Trophoblast cell (in vitro differentiated cells and primary cell): ENCODE measurements around the gene NEAT1.

Source experiments
- DNase-seq, 2 donors: peaks; one replicate each; pipeline ENCODE4 v3.0.0-alpha.2; 2016
- H2AFZ ChIP-seq: 2 replicates; pipeline ENCODE4 v1.6.1; 2013; ENCODE audit warnings: low read length, moderate library complexity, mild to moderate bottlenecking; ENCODE audit not compliant: insufficient read depth, poor library complexity
- H2AK5ac ChIP-seq: 2 replicates; pipeline ENCODE4 v1.6.1; 2013; ENCODE audit warnings: mild to moderate bottlenecking, low read length
- H2BK120ac ChIP-seq: 2 replicates; pipeline ENCODE4 v1.6.1; 2013; ENCODE audit warnings: low read length, mild to moderate bottlenecking, moderate library complexity; ENCODE audit not compliant: insufficient read depth, poor library complexity
- H2BK12ac ChIP-seq: 2 replicates; pipeline ENCODE4 v1.6.1; 2013; ENCODE audit warnings: mild to moderate bottlenecking, low read length, moderate library complexity
- H2BK5ac ChIP-seq: 2 replicates; pipeline ENCODE4 v1.6.1; 2013; ENCODE audit warnings: low read length, low read depth, moderate library complexity, mild to moderate bottlenecking; ENCODE audit not compliant: poor library complexity
- H3K14ac ChIP-seq: 2 replicates; pipeline ENCODE4 v1.6.1; 2013; ENCODE audit warnings: mild to moderate bottlenecking, low read length
- H3K18ac ChIP-seq: 2 replicates; pipeline ENCODE4 v1.6.1; 2013; ENCODE audit warnings: mild to moderate bottlenecking, low read length
- H3K23ac ChIP-seq: 2 replicates; pipeline ENCODE4 v1.6.1; 2013; ENCODE audit warnings: low read length
- H3K27ac ChIP-seq: 2 replicates; pipeline ENCODE4 v1.5.1; 2013; ENCODE audit warnings: low read depth, mild to moderate bottlenecking, inconsistent platforms, low read length, moderate library complexity
- H3K27me3 ChIP-seq: 2 replicates; pipeline ENCODE4 v1.6.1; 2013; ENCODE audit warnings: inconsistent platforms, mild to moderate bottlenecking, low read length, moderate library complexity; ENCODE audit not compliant: insufficient read depth
- H3K36me3 ChIP-seq, 2 experiments: 1 replicate in 1 of 2; 2 replicates in 1 of 2; pipeline ENCODE4 v1.6.1; 2013; ENCODE audit warnings: low read length in 2 of 2, mild to moderate bottlenecking in 2 of 2, moderate library complexity in 1 of 2; ENCODE audit not compliant: insufficient read depth in 2 of 2, control insufficient read depth in 1 of 2
- H3K4ac ChIP-seq: 2 replicates; pipeline ENCODE4 v1.6.1; 2013; ENCODE audit warnings: low read depth, mild to moderate bottlenecking, low read length, moderate library complexity
- H3K4me1 ChIP-seq, 2 experiments: 1 replicate in 1 of 2; 2 replicates in 1 of 2; pipeline ENCODE4 v1.6.1; 2013; ENCODE audit warnings: low read length in 2 of 2, mild to moderate bottlenecking in 2 of 2, moderate library complexity in 1 of 2; ENCODE audit not compliant: insufficient read depth in 2 of 2, control insufficient read depth in 1 of 2
- H3K4me2 ChIP-seq: 2 replicates; pipeline ENCODE4 v1.6.1; 2013; ENCODE audit warnings: inconsistent platforms, mild to moderate bottlenecking, low read length, moderate library complexity
- H3K4me3 ChIP-seq: 2 replicates; pipeline ENCODE4 v1.5.1; 2013; ENCODE audit warnings: mild to moderate bottlenecking, low read depth, low read length, inconsistent platforms
- H3K79me1 ChIP-seq: one replicate; pipeline ENCODE4 v1.6.1; 2013; ENCODE audit warnings: low read length
- H3K79me2 ChIP-seq: 2 replicates; pipeline ENCODE4 v1.6.1; 2013; ENCODE audit warnings: low read length, mild to moderate bottlenecking; ENCODE audit not compliant: control insufficient read depth, insufficient read depth, poor library complexity
- H3K9ac ChIP-seq: 2 replicates; pipeline ENCODE4 v1.6.1; 2013; ENCODE audit warnings: mild to moderate bottlenecking, low read length
- H3K9me3 ChIP-seq: 2 replicates; pipeline ENCODE4 v1.6.1; 2013; ENCODE audit warnings: low read depth, mild to moderate bottlenecking, control low read depth, inconsistent platforms, low read length; ENCODE audit not compliant: insufficient read depth
- H4K12ac ChIP-seq: 2 replicates; pipeline ENCODE4 v1.6.1; 2013; ENCODE audit warnings: low read depth, mild to moderate bottlenecking, low read length, moderate library complexity
- H4K8ac ChIP-seq: 2 replicates; pipeline ENCODE4 v1.6.1; 2013; ENCODE audit warnings: low read depth, mild to moderate bottlenecking, low read length, moderate library complexity
- H4K91ac ChIP-seq: one replicate; pipeline ENCODE4 v1.6.1; 2013; ENCODE audit warnings: low read depth, mild to moderate bottlenecking, low read length, moderate library complexity
- WGBS: extraction: QIAGEN DNeasy Blood & Tissue Kit; methylation state at CpG from one replicate; pipeline ENCODE4 v1.1.7; 2013; ENCODE audit warnings: missing lambda C conversion rate; ENCODE audit not compliant: insufficient read length, insufficient coverage; ENCODE audit errors: extremely low coverage; 5-methylcytosine and 5-hydroxymethylcytosine counted together

The NEAT1 gene

GRCh38 chr11:65431451-65432099 lies 9.0 kb downstream of the NEAT1 start:
- peaks cover 6% of the 10 kb centered on the region for H3K79me1 ChIP-seq
- H3K23ac ChIP-seq: no peak overlapping the region
- H3K4me2 ChIP-seq: no peak overlapping the region
- H2AFZ ChIP-seq: no peak overlapping the region
- no peak overlapping the region for H4K91ac ChIP-seq
- peaks cover 14% of the 10 kb centered on the region for H3K79me2 ChIP-seq
- H2AK5ac ChIP-seq: no peak overlapping the region
- H3K27ac ChIP-seq: no peak overlapping the region
- peak in 1 of 2 donors; percentile 24 for DNase-seq
- no peak overlapping the region for H4K8ac ChIP-seq
- no peak overlapping the region for H2BK12ac ChIP-seq
- H4K12ac ChIP-seq: no peak overlapping the region
- WGBS: no CpG with 5 or more reads among the region's 4 CpGs
- no peak overlapping the region for H2BK5ac ChIP-seq
- no peaks in the 10 kb centered on the region for H3K27me3 ChIP-seq
- H3K14ac ChIP-seq: no peak overlapping the region
- H3K4ac ChIP-seq: no peak overlapping the region
- no peak overlapping the region for H3K4me3 ChIP-seq
- H3K9me3 ChIP-seq: no peaks in the 10 kb centered on the region
- H3K36me3 ChIP-seq: peaks cover 18 to 27% of the 10 kb centered on the region in 2 experiments
- H3K4me1 ChIP-seq: peaks cover 14 to 17% of the 10 kb centered on the region in 2 experiments
- H3K9ac ChIP-seq: no peak overlapping the region
- H3K18ac ChIP-seq: no peak overlapping the region
- no peak overlapping the region for H2BK120ac ChIP-seq

DNA sequence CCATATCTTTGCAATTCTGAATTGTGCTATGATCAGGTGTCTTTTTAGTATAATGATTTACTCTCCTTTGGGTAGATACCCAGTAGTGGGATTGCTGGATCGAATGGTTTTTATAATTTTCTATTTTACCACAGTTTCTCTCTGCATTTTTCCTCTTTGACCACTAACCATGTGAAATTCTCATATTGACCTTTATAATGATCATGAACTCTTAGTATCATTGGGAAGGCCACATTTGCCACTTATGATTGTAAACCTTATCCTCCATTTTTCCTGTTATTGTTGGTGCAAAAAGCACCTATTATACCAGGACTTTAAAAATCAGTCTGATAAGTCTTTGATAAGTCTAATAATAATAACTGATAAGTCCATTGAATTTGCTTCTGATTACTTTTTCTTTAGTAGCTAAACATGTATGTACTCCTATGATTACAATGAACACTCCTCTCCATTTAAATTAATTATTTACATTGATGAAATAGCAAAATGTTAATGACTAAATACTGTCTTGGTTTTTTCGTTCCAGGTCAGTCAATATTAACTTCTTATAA lies 9.6 kb downstream of the NEAT1 start:
- peaks cover 4% of the 10 kb centered on the region for H3K79me1 ChIP-seq
- no peak overlapping the region for H3K4ac ChIP-seq
- no peak overlapping the region for H3K4me3 ChIP-seq
- DNase-seq: peak in 1 of 2 donors; percentile 16
- H3K4me1 ChIP-seq: peaks cover 11 to 13% of the 10 kb centered on the region in 2 experiments
- H2BK120ac ChIP-seq: no peak overlapping the region
- H3K4me2 ChIP-seq: no peak overlapping the region
- H3K27me3 ChIP-seq: no peaks in the 10 kb centered on the region
- no CpG with 5 or more reads among the region's 2 CpGs for WGBS
- H2AFZ ChIP-seq: no peak overlapping the region
- H3K9me3 ChIP-seq: no peaks in the 10 kb centered on the region
- no peak overlapping the region for H4K12ac ChIP-seq
- H3K36me3 ChIP-seq: peaks cover 16 to 26% of the 10 kb centered on the region in 2 experiments
- no peak overlapping the region for H2BK5ac ChIP-seq
- no peak overlapping the region for H4K91ac ChIP-seq
- H3K27ac ChIP-seq: no peak overlapping the region
- no peak overlapping the region for H2AK5ac ChIP-seq
- H3K9ac ChIP-seq: no peak overlapping the region
- H3K79me2 ChIP-seq: peaks cover 11% of the 10 kb centered on the region
- H3K18ac ChIP-seq: no peak overlapping the region
- H4K8ac ChIP-seq: no peak overlapping the region
- no peak overlapping the region for H3K14ac ChIP-seq
- H3K23ac ChIP-seq: no peak overlapping the region
- no peak overlapping the region for H2BK12ac ChIP-seq

DNA sequence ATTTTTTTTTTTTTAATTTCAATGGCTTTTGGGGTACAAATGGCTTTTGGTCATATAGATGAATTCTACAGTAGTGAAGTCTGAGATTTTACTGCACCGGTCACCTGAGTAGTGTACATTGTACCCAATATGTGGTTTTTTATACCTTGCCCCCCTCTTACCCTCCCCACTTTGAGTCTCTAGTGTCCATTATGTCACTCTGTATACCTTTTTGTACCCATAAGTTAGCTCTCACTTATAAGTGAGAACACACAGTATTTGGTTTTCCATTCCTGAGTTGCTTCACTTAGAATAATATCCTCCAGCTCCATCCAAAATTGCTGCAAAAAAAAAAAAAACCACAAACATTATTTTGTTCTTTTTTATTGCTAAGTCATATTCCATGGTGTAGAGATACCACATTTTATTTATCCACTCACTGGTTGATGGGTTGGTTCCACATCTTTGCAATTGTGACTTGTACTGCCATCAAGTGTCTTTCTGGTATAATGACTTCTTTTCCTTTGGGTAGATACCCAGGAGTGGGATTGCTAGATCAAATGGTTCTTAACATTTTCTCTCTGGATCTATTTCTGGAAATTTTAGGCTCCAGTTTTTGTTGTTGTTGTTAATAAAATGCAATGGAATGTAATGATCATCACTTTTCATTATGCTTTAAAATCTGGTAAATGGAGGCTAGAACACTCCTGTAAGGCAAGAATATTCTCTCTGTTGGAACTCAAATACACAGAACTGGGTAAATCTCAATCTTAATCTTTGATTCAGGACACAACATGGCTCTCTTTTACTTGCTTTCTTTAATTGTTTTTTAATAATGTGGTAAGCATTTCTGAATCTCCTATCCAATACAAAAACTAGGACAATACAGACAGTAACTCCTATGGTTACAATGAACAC lies 10.3 kb downstream of the NEAT1 start:
- H4K12ac ChIP-seq: no peak overlapping the region
- H3K14ac ChIP-seq: no peak overlapping the region
- H2BK5ac ChIP-seq: no peak overlapping the region
- peak in 1 of 2 donors; percentile 38 for DNase-seq
- no peaks in the 10 kb centered on the region for H3K9me3 ChIP-seq
- no peaks in the 10 kb centered on the region for H3K27me3 ChIP-seq
- no peak overlapping the region for H3K18ac ChIP-seq
- no peak overlapping the region for H4K91ac ChIP-seq
- peaks cover 5 to 11% of the 10 kb centered on the region in 2 experiments for H3K4me1 ChIP-seq
- H3K4me3 ChIP-seq: no peak overlapping the region
- H3K27ac ChIP-seq: no peak overlapping the region
- no peak overlapping the region for H2AFZ ChIP-seq
- H3K36me3 ChIP-seq: peaks cover 15 to 29% of the 10 kb centered on the region in 2 experiments
- no peak overlapping the region for H3K4ac ChIP-seq
- no peak overlapping the region for H2BK120ac ChIP-seq
- no peak overlapping the region for H4K8ac ChIP-seq
- H2BK12ac ChIP-seq: no peak overlapping the region
- H3K23ac ChIP-seq: no peak overlapping the region
- no peak overlapping the region for H2AK5ac ChIP-seq
- no peak overlapping the region for H3K4me2 ChIP-seq
- H3K79me1 ChIP-seq: peaks cover 1% of the 10 kb centered on the region
- H3K9ac ChIP-seq: no peak overlapping the region
- WGBS: no CpG with 5 or more reads among the region's 1 CpG
- peaks cover 8% of the 10 kb centered on the region for H3K79me2 ChIP-seq

DNA sequence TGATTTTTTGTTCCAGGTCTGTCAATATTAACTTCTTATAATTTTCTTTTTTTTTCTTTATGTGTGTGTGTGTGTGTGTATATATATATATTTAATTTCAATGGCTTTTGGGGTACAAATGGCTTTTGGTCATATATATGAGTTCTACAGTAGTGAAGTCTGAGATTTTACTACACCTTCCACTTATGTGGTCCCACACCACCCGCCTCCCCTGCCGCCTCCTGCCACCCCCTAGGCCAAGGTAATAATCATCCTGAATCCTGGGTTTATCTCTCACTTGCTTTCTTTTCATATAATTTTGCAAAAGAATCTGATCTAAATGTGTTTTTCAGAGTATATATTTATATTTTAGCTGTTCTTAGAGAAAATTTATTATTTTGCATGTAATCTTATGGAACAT lies 11.1 kb downstream of the NEAT1 start:
- Histone ChIP-seq H3K4me2 (no peak overlapping the region), H3K4me3 (no peak overlapping the region), H3K18ac (no peak overlapping the region), H3K14ac (no peak overlapping the region), H3K4ac (no peak overlapping the region), H3K23ac (no peak overlapping the region), H3K4me1 (peaks cover 5 to 11% of the 10 kb centered on the region in 2 experiments), H3K36me3 (peaks cover 16 to 30% of the 10 kb centered on the region in 2 experiments), H4K91ac (no peak overlapping the region), H2BK120ac (no peak overlapping the region), H3K9ac (no peak overlapping the region), H4K12ac (no peak overlapping the region), H4K8ac (no peak overlapping the region), H3K79me2 (peaks cover 8% of the 10 kb centered on the region), H3K79me1 (peaks cover 1% of the 10 kb centered on the region), H2AK5ac (no peak overlapping the region), H2BK12ac (no peak overlapping the region), H2AFZ (no peak overlapping the region), H3K27ac (no peak overlapping the region), H2BK5ac (no peak overlapping the region), H3K27me3 (no peaks in the 10 kb centered on the region), H3K9me3 (no peaks in the 10 kb centered on the region)
- WGBS: no CpG with 5 or more reads among the region's 2 CpGs
- DNase-seq: no peak
